HCT116 (cell line): ENCODE measurements around the gene ZNF618. TPM values are rescaled to one million over a fixed set of nuclear protein-coding genes. Genes with fewer than 3 reads are reported as not detected.

Source experiments
- ATAC-seq: fragments of 200-7000 bp; cut with Tn5 transposase; 2 replicates; pipeline ENCODE4 v1.9.1; 2020; ENCODE audit warnings: mild to moderate bottlenecking, moderate library complexity
- BruUV-seq: library from RNA; stranded (reverse); fragments of 400-500 nt; replicated peaks from 2 replicates; lab custom pipeline; 2021; lab: Mats Ljungman, UMichigan
- CTCF ChIA-PET: fragments of 300-600 bp; sonication (Branson Sonifier 250); formaldehyde crosslinking; loops from one replicate; lab custom pipeline; 2021; ENCODE audit warnings: antibody characterized with exemption; lab: Charles Lee
- POLR2A ChIA-PET: fragments of 300-600, 350-600 bp; sonication (Branson Sonifier 250); formaldehyde crosslinking; loops from one replicate; lab custom pipeline; 2021; ENCODE audit warnings: antibody characterized with exemption; lab: Charles Lee
- RAD21 ChIA-PET, 2 experiments: fragments of 300-600 bp; sonication (Branson Sonifier 250); formaldehyde crosslinking; loops; one replicate each; lab custom pipeline; 2023; ENCODE audit warnings: low total read pairs in 2 of 2; ENCODE audit not compliant: uncharacterized antibody in 2 of 2, unreplicated experiment in 2 of 2, low non-redundant PET in 1 of 2; lab: Charles Lee
- DNase-seq: peaks from one replicate; pipeline ENCODE4 v3.0.0-alpha.2; 2010; ENCODE audit warnings: low read depth, low spot score
- H2AFZ ChIP-seq: fragments of 200-600 bp; shearing (Covaris generic), sonication (generic); 2 replicates; pipeline ENCODE4 v1.6.1; 2017; ENCODE audit warnings: low read depth, mixed run types, mixed read lengths, antibody characterized with exemption, low read length; ENCODE audit not compliant: poor library complexity, severe bottlenecking
- H3K27ac ChIP-seq: 2 replicates; pipeline ENCODE4 v1.5.1; 2012; ENCODE audit warnings: low read depth, low read length
- H3K27me3 ChIP-seq: fragments of 200-600 bp; sonication (generic); 2 replicates; pipeline ENCODE4 v1.6.1; 2016; ENCODE audit warnings: mixed run types, low read length, mixed read lengths; ENCODE audit not compliant: insufficient read depth
- H3K36me3 ChIP-seq, 2 experiments: fragments of 200-500 bp in 1 of 2; fragments of 200-600 bp in 1 of 2; sonication (Bioruptor generic) in 1 of 2; sonication (generic) in 1 of 2; 2 replicates each; pipeline versions ENCODE4 v1.5.1 to v1.6.1; 2014 to 2016; ENCODE audit warnings: low read length in 2 of 2, inconsistent platforms in 1 of 2, mixed read lengths in 1 of 2, mixed run types in 1 of 2; ENCODE audit not compliant: insufficient read depth in 2 of 2, control insufficient read depth in 1 of 2
- H3K4me1 ChIP-seq, 2 experiments: fragments of 200-600 bp in 1 of 2; sonication (generic) in 1 of 2; 2 replicates each; pipeline versions ENCODE4 v1.5.1 to v1.6.1; 2012 to 2017; ENCODE audit warnings: low read length in 2 of 2, inconsistent platforms in 1 of 2, mild to moderate bottlenecking in 1 of 2, mixed read lengths in 1 of 2, mixed run types in 1 of 2, moderate library complexity in 1 of 2; ENCODE audit not compliant: insufficient read depth in 2 of 2, control insufficient read depth in 1 of 2
- H3K4me2 ChIP-seq: fragments of 200-600 bp; sonication (generic); 2 replicates; pipeline ENCODE4 v1.6.1; 2017; ENCODE audit warnings: mixed run types, low read length, mixed read lengths
- H3K4me3 ChIP-seq, 2 experiments: fragments of 200-600 bp in 1 of 2; sonication (generic) in 1 of 2; replicated peaks in 1 of 2; 2 replicates each; pipeline ENCODE4 v1.5.1; 2011 to 2016; ENCODE audit warnings: low read length in 2 of 2, control low read depth in 1 of 2, low read depth in 1 of 2, mild to moderate bottlenecking in 1 of 2, mixed read lengths in 1 of 2, mixed run types in 1 of 2
- H3K79me2 ChIP-seq: fragments of 200-600 bp; sonication (generic); 2 replicates; pipeline ENCODE4 v1.6.1; 2017; ENCODE audit warnings: mild to moderate bottlenecking, mixed run types, low read length, moderate library complexity, mixed read lengths; ENCODE audit not compliant: insufficient read depth
- H3K9ac ChIP-seq: fragments of 200-600 bp; sonication (generic); 2 replicates; pipeline ENCODE4 v1.6.1; 2016; ENCODE audit warnings: low read length, mixed read lengths
- H3K9me2 ChIP-seq: fragments of 200-600 bp; sonication (generic), shearing (Covaris generic); 2 replicates; pipeline ENCODE4 v1.6.1; 2017; ENCODE audit warnings: mixed run types, mild to moderate bottlenecking, moderate library complexity; ENCODE audit not compliant: insufficient read depth
- H3K9me3 ChIP-seq, 2 experiments: fragments of 200-500 bp in 1 of 2; fragments of 200-600 bp in 1 of 2; sonication (Bioruptor generic) in 1 of 2; sonication (generic) in 1 of 2; 2 replicates each; pipeline ENCODE4 v1.6.1; 2014 to 2017; ENCODE audit warnings: low read length in 2 of 2, mixed read lengths in 2 of 2, inconsistent platforms in 1 of 2, low read depth in 1 of 2, mild to moderate bottlenecking in 1 of 2, mixed run types in 1 of 2, moderate library complexity in 1 of 2; ENCODE audit not compliant: control insufficient read depth in 1 of 2, insufficient read depth in 1 of 2
- H4K20me1 ChIP-seq: fragments of 200-600 bp; sonication (generic), shearing (Covaris generic); 2 replicates; pipeline ENCODE4 v1.6.1; 2017; ENCODE audit warnings: mixed run types, mild to moderate bottlenecking, moderate library complexity; ENCODE audit not compliant: insufficient read depth
- CBX3 ChIP-seq: IDR thresholded peaks from 2 replicates; pipeline ENCODE4 v1.6.1; 2012; ENCODE audit warnings: low read depth
- CEBPB ChIP-seq: IDR thresholded peaks from 2 replicates; pipeline ENCODE4 v1.6.1; 2012; ENCODE audit warnings: low read depth
- EZH2 ChIP-seq: fragments of 200-600 bp; sonication (generic); IDR thresholded peaks from 2 replicates; pipeline ENCODE4 v1.6.1; 2017; ENCODE audit warnings: antibody characterized with exemption, mixed run types
- EZH2phosphoT487 ChIP-seq: fragments of 200-600 bp; IDR thresholded peaks from 2 replicates; pipeline ENCODE4 v1.6.1; 2018; ENCODE audit warnings: antibody characterized with exemption, borderline replicate concordance
- JUND ChIP-seq: IDR thresholded peaks from 2 replicates; pipeline ENCODE4 v1.6.1; 2012
- POLR2A ChIP-seq: IDR thresholded peaks from 2 replicates; pipeline ENCODE4 v1.7.0; 2011; ENCODE audit warnings: borderline replicate concordance; ENCODE audit not compliant: insufficient read depth, insufficient read length; ENCODE audit errors: extremely low read depth
- POLR2AphosphoS5 ChIP-seq: IDR thresholded peaks from 2 replicates; pipeline ENCODE4 v1.6.1; 2011; ENCODE audit warnings: mild to moderate bottlenecking, low read depth, low read length, moderate library complexity
- RAD21 ChIP-seq: IDR thresholded peaks from 2 replicates; pipeline ENCODE4 v1.6.1; 2012; ENCODE audit warnings: low read depth, mild to moderate bottlenecking
- SRF ChIP-seq: IDR thresholded peaks from 2 replicates; pipeline ENCODE4 v1.6.1; 2012; ENCODE audit warnings: low read depth
- TCF7L2 ChIP-seq: IDR thresholded peaks from 2 replicates; pipeline ENCODE4 v1.7.0; 2011; ENCODE audit warnings: borderline replicate concordance, inconsistent platforms; ENCODE audit not compliant: insufficient read depth, insufficient read length; ENCODE audit errors: extremely low read depth
- YY1 ChIP-seq: IDR thresholded peaks from 2 replicates; pipeline ENCODE4 v1.6.1; 2011; ENCODE audit warnings: low read length, low read depth, moderate library complexity, mild to moderate bottlenecking; ENCODE audit not compliant: insufficient replicate concordance; ENCODE audit errors: extremely low read depth
- ZFX ChIP-seq: fragments of 450-650 bp; IDR thresholded peaks from 2 replicates; pipeline ENCODE4 v1.6.1; 2017
- ZNF274 ChIP-seq: fragments of 200-500 bp; sonication (Bioruptor generic); IDR thresholded peaks from 2 replicates; pipeline ENCODE4 v1.6.1; 2014; ENCODE audit warnings: mild to moderate bottlenecking, low read depth, low read length, inconsistent platforms
- intact Hi-C: fragments of 100-400 bp; cut with micrococcal nuclease; formaldehyde crosslinking; loops from 2 replicates; pipeline ENCODE4 v1.10.0; 2022
- total RNA-seq: library from RNA; stranded (reverse); gene quantifications from one replicate; pipeline ENCODE4 v1.2.1, GENCODE V29; 2021; ENCODE audit not compliant: unreplicated experiment
- TF ChIP-seq, protein P1 (sequence below): IDR thresholded peaks from 2 replicates; pipeline ENCODE4 v1.6.1; 2012
- TF ChIP-seq, protein P2 (sequence below): IDR thresholded peaks from 2 replicates; pipeline ENCODE4 v1.6.1; 2012

The ZNF618 gene
- total RNA-seq, 1 experiment from 2014 or later, result 13.5 TPM

DNA sequence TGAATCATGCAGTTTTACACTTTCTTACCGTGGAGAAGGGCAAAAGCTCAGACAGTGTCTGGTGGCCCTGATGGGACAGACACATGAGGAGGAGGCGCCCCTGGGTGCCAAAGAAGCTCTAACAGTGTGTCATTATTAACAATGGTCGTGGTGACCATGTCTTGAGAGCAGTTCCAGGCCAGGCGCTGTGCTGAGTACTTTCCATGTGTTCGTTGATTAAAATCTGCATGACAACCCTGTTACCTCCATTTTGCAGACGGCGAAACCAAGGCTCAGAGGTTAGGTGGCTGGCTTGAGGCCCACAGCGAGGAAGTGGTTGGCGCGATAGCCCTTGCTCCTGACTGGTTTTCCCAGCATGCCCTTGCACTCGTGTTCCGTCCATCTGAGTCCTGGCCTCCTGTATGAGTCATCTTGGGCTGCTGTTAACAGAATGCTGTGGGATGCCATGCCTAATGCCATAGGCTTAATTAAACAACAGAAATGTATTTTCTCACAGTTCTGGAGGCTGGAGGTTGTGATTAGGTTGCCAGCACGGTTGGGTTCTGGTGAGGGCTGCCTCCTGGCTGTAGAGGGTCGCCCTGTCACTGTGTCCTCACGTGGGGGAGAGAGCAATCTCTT lies 110.0 kb downstream of the ZNF618 start (continued):
- no peak for TF ChIP-seq EZH2phosphoT487
- TF ChIP-seq CEBPB, result no peak
- no peak for TF ChIP-seq SRF
- TF ChIP-seq, all 23 proteins: peak for 0

DNA sequence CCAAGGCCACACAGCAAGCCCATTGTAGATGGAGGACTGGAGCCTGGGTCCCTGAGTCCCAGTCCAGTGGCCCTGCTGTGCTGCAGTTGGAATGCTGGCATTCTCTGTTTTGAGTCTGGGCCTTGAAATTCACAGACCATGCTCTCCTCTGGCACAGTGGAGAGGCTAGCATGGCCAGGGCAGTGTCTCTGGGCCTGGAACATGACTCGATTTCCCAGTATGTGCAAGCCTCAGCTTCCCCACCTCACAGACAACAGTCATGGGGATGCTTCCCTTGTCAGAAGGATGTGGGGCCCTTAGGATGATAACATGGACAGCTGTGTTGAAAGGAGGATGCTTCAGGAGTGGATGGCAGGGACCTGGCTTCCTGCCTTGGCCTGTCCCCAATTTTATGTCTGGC lies 110.8 kb downstream of the ZNF618 start:
- no peaks in the 10 kb centered on the region for H3K9me3 ChIP-seq
- no peak overlapping the region for H2AFZ ChIP-seq
- no peaks in the 10 kb centered on the region for H3K79me2 ChIP-seq
- TF ChIP-seq EZH2 (no peak), ZNF274 (no peak), ZFX (no peak), CBX3 (no peak), POLR2A (no peak), TCF7L2 (no peak), POLR2AphosphoS5 (no peak), RAD21 (no peak), YY1 (no peak), EZH2phosphoT487 (no peak), JUND (no peak)
- TF ChIP-seq, protein P1, sequence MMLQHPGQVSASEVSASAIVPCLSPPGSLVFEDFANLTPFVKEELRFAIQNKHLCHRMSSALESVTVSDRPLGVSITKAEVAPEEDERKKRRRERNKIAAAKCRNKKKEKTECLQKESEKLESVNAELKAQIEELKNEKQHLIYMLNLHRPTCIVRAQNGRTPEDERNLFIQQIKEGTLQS, result no peak
- TF ChIP-seq, protein P2, sequence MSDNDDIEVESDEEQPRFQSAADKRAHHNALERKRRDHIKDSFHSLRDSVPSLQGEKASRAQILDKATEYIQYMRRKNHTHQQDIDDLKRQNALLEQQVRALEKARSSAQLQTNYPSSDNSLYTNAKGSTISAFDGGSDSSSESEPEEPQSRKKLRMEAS, result no peak
- RAD21 ChIA-PET, result no interaction called here
- no peak overlapping the region for H3K27ac ChIP-seq
- no peak for DNase-seq
- no peak overlapping the region for H3K4me3 ChIP-seq
- POLR2A ChIA-PET, result no interaction called here
- no TSS peak for BruUV-seq
- no peaks in the 10 kb centered on the region for H3K9me2 ChIP-seq
- ATAC-seq, result no peak
- H3K4me2 ChIP-seq, result no peak overlapping the region
- peaks cover 0 to 4% of the 10 kb centered on the region in 2 experiments; a peak in 1 of 4 replicates for H3K4me1 ChIP-seq
- H3K27me3 ChIP-seq, result no peaks in the 10 kb centered on the region
- intact Hi-C loops, result no loop called here
- H4K20me1 ChIP-seq, result no peaks in the 10 kb centered on the region
- no peaks in the 10 kb centered on the region for H3K36me3 ChIP-seq
- H3K9ac ChIP-seq, result no peak overlapping the region
- CTCF ChIA-PET, result no interaction called here
